Measurements from ENCODE around the gene TUT4.
"Not testable (repeated sequence)": the region's sequence is repeated elsewhere in the genome, so short reads cannot be mapped to it uniquely, and the experiment has no call there.

Gene TUT4, protein sequence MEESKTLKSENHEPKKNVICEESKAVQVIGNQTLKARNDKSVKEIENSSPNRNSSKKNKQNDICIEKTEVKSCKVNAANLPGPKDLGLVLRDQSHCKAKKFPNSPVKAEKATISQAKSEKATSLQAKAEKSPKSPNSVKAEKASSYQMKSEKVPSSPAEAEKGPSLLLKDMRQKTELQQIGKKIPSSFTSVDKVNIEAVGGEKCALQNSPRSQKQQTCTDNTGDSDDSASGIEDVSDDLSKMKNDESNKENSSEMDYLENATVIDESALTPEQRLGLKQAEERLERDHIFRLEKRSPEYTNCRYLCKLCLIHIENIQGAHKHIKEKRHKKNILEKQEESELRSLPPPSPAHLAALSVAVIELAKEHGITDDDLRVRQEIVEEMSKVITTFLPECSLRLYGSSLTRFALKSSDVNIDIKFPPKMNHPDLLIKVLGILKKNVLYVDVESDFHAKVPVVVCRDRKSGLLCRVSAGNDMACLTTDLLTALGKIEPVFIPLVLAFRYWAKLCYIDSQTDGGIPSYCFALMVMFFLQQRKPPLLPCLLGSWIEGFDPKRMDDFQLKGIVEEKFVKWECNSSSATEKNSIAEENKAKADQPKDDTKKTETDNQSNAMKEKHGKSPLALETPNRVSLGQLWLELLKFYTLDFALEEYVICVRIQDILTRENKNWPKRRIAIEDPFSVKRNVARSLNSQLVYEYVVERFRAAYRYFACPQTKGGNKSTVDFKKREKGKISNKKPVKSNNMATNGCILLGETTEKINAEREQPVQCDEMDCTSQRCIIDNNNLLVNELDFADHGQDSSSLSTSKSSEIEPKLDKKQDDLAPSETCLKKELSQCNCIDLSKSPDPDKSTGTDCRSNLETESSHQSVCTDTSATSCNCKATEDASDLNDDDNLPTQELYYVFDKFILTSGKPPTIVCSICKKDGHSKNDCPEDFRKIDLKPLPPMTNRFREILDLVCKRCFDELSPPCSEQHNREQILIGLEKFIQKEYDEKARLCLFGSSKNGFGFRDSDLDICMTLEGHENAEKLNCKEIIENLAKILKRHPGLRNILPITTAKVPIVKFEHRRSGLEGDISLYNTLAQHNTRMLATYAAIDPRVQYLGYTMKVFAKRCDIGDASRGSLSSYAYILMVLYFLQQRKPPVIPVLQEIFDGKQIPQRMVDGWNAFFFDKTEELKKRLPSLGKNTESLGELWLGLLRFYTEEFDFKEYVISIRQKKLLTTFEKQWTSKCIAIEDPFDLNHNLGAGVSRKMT (N-terminal part only)

DNA sequence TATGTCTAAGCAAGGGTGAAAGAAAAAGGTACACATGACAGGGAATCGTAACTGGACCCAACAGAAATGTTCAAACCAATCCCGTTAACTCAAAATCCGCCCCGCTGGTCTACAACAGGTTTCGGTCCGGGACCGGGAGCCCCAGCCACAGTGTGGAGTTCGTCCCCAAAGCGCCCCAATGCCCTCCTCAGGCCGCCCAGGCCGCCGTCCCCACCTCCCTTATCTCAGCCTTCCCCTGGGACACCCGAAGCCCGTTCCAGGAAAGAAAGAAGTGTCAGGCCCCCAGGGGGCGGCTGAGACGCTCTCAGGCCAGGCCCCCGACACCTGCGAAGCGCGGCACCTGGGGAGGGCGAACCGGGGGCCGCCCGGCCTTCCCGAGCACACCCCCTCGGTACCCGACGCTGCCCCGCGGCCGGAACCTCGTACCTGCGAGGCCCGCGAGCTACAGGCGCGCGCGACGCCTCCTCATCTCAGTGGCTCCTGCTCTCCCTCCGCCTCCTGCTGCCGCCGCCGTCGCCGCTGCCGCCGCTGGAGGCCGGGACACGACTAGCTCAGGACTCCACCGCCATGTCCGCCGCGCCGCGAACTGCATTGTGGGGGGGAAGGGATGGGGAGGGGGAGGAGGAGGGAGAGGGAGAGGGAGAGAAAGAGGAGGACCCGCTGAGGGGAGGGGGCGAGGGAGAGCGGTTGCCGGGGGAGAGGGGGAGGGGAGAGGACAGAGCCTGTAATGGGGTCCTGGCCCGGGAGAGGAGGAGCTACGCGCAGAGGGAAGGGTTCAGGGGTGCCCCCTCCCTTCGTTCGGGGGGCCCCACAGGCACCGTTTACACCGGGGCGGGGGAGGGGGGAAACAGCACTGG, at the start of gene TUT4:
Gene TUT4 (minus strand): TSS at position 588 of the 857 bp plus-strand sequence. CDS start 26,812 bp downstream, outside the sequence.
- DNase-seq = peak; percentile 82

DNA sequence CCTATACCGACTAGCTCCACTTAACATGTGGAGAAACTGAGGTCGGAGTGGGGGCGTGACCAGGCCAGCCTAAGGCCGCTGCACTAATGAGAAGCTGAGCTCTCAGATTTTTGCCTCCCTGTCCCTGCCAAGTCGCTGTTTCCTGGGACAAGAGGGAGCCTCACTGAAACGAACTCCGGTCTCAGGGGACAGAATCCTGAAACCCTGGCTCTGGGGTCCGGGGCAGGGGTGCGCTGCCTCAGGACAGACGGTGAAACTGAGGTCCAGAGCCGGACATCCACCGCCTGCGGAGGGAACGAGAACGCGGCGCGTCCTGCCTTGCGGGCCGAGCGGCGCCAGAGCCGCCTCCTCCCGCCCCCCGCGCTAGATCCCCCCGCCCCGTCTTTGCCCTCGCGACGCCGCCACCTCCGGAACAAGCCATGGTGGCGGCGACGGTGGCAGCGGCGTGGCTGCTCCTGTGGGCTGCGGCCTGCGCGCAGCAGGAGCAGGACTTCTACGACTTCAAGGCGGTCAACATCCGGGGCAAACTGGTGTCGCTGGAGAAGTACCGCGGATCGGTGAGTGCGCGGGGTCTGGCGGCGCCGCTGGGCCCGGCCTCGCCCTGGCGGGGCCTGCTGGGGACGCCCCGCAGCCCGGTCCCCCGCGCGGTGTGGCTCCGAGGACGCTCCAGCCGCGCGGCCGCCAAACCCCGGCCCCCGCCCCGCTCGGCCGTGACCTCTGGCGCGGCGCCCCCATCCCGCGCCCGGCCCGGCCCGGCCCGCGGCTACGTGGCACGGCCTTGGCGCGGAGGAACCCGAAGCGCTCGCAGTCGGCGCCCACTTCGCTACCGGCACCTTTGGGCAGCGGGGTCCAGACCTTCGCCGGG, 49.3 kb upstream of the TUT4 start, which contains the start of gene GPX7:
Gene GPX7 (plus strand): TSS at position 381 of the 865 bp plus-strand sequence. CDS start 39 bp downstream, at position 420.
- DNase-seq = peak; percentile 36

DNA sequence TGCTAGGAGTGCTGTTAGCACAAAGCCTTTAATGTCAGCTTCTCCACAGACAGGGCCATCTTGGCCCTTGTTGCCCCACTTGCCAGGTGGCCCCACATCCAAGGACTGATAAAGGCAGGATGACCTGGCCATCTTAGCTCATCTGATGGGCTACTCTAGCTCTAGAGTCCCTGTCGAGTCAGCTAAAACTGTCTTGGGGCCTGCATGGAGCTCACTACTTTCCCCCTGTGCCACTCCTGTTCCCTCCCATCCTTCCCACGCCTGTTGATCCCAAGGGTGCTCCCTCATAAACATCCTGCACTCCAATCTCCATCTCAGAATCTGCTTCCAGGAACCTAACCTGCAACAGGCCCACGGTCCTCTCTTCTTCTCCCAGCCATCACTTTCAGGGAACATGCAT, 48.6 kb upstream of the TUT4 start:
- no peak for DNase-seq

DNA sequence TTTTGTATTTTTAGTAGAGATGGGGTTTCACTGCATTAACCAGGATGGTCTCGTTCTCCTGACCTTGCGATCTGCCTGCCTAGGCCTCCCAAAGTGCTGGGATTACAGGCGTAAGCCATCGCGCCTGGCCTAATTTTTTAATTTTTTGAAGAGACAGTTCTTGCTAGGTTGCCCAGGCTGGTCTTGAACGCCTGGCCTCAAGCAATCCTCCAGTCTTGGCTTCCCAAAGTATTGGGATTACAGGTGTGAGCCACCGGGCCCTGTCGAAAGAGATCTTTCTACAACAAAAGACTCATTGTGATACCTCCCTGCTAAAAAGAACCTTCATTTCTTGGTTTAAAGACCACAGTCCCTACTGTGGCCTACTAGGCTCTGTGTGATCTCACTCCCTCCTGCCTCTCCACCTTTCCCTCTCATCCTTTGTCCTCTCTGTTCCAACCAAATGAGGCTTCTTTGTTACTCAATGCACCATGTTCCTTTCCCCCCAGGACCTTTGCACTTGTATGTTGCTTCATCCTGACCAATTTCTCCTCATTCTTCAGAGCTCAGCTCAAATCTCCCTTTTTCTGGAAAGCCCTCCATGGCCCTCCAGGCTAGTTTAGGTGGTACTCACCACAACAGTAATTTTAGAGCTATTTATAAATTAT, 47.8 kb upstream of the TUT4 start:
- no peak for DNase-seq

DNA sequence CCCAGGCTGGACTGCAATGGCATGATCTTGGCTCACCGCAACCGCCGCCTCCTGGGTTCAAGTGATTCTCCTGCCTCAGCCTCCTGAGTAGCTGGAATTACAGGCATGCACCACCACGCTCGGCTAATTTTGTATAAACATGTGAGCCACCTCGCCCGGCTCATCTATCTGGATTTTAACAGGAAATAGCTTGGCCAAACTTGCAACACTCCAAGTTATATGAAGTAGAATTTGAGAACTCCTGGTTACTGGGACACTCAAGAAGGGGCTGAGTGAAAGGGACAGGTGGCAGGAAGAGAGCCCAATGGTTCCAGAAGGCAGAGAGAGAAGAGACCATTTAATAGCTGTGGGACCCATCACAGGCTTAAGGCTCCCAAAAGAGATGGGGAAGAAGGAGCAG, 46.3 kb upstream of the TUT4 start:
- no peak for DNase-seq

DNA sequence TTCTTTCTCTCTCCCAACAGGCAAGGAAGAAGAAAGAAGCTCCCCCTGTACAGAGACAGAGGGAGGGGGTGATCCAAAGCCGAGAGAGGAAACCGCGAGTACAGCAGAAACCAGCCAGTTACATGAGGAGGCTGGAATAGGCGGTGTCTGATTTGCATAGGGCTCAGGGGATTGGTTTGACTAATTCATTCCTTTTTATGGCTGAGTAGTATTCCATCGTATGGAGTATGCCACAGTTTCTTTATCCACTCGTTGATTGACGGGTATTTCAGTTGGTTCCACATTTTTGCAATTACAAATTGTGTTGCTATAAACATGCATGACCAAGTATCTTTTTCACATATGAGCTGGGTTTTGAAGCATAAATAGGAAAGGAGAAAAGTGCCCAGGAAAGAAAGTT, 45.8 kb upstream of the TUT4 start:
- DNase-seq = no peak

DNA sequence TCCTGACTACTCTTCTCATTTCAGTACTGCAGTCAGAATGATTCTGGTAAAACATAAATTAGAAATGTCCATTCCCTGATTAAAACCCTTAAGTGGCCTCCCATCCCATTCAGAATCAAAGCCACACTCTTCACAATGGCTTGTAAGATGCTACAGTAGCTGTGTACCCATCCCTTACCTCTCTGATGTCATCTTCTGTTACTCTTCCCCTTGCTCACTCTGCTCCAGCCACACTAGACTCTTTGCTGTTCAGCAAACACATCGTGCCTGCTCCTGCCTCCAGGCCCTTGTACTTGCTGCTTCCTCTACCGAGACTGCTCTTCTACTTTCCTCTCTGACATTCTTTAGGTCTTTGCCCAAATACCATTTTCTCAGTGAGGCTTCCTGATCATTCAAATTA, 45.0 kb upstream of the TUT4 start:
- DNase-seq = no peak

DNA sequence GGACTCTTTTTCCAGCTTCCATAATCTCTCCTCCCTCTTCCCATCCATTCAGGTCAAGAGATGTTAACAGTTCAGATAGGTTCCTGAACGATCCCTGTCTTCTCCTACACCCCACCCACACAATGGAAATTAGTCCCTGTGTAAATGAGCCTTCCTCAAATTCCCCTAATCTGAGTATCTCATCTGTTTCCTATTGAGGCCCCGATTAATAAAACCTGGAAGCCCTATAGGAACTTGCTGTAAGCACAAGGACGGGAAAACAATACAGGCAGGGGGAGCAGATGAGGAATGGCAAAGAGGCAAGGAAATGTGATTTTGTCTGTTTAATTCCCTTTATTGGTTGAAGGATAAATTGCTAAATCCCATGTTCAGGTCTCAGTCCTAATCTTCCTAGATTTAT, 42.2 kb upstream of the TUT4 start:
- DNase-seq = no peak

DNA sequence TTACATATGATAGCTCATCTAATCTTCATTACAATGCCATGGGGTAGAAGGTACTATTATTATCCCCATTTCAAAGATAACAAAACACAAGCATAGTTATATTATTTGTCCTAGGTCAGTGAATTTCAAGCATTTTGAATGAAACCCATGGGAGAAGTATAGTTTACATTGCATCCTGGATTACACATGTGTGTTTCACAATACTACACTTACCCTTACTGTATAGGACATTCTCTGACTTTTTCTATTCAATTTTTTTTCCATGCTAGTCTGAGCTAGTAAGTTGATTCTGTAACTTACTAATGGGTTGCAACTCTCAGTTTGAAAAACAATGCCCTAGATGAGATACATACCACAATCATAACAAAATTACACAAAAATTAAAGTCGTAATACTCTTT, 40.6 kb upstream of the TUT4 start:
- no peak for DNase-seq

DNA sequence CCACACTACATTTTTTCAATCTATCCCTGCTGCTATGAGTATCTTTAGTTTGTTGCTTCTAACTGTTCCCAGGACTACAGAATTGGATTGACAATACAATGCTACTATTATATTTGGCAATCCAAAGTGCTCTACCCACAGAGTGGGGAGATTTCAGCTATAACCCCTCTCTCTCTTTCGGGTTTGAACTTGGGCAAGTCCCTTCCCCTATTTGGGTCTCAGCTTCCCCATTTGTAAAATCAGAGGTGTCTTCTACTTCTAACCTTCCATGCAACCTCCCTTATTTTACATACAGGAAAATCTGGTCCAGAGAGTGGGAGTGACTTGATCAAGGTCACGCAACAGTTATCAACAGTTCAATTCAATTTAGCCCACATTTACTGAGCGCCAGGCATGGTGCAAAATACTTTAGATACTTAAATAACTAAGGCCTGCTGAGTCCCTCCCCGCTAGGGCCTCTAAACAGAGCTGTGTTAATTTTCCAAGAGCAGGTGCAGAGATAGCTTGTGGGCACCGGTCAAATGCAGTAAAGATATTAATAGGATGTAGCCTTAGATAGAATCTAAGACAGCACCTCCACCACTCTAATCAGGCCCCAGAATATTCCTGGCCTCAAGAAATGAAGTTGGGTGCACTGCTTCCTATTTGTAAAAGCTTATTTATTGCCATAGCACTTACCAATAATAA, 39.9 kb upstream of the TUT4 start:
- no peak for DNase-seq

DNA sequence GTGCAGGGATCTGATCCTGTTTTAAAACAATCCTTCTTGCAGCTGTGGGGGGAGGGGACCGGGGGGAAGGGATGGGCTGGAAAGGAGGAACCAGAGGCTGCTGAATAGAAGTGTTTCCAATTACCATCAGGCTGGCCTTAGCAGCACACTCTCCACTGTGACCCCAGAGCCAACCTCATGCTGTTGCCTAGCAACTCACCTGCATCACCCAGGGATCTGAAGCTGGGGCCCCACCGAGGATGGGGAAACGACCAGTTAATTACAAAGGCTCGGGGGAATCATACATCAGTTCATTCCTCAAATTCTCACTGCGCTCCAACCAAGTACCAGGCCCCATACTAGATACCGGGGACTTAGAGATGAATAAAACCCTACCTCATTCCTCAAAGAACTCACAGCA, 37.4 kb upstream of the TUT4 start:
- DNase-seq = no peak

DNA sequence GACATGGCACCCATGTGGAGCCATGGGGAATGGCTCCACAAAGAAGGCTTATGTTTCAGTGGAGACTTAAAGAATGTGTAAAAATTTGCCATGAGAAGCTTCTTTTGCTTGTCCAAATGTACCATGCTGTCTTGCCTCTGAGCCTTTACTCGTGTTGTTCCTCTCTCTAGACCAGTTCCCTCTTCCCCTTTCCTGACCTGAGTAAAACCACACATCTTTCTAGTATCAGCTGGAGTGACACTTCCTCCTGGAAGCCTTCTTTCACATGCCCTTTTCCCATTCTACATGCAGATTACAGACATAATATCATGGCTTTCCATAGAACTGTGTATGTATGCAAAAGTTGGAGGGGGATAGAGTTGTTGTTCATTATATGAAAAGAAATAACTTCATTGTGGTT, 35.6 kb upstream of the TUT4 start:
- DNase-seq = no peak

DNA sequence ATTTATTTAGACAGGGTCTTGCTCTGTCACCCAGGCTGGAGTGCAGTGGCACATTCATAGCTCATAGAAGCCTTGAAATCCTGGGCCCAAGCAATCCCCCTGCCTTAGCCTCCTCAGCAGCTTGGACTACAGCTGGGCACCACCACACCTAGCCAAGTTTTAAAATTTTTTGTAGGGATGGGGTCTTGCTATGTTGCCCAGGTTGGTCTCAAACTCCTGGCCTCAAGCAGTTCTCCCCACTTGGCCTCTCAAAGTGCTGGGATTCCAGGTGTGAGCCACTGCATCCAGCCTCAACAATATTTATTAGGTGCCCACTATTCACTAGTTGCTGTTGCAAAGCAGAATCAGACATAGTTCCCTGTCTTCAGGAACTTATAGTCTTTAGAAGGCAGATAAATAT, 35.1 kb upstream of the TUT4 start:
- no peak for DNase-seq

DNA sequence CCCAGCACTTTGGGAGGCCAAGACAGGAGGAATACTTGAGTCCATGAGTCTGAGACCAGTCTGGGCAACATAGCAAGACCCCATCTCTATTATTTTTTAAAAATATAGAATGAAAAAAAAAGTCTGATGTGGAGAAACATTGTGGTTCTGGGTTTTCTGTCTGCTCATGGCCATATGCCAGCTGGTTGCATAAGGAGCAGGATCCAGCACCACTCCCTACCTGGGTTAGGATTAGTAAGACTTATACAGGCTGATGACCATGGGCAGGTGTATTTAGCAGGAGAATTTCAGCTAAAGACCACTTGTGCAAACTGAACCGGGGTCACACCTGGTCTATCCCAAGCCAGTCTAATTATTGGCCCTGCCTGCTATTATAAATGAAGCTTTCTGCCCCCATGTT, 32.6 kb upstream of the TUT4 start:
- DNase-seq = no peak

DNA sequence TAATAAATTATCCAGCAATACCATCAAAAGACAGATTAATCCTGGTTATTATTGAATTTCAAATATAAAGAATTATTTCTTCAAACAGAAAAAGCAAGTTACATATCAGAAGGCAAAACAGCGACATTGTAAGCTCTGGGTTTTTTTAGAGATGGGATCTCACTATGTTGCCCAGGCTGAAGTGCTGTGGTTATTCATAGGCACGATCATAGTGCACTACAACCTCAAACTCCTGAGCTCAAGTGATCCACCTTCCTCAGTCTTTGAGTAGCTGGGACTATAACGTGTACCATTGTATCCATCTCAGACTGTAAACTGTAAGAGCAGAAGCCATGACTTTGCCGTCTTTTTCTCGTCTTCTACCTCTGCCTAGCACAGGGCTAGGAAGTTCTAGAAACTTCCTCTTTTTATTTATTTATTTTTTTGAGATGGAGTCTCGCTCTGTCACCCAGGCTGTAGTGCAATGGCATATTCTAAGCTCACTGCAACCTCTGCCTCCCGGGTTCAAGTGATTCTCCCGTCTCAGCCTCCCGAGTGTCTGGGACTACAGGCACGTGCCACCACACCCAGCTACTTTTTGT, 29.3 kb upstream of the TUT4 start:
- no peak for DNase-seq

DNA sequence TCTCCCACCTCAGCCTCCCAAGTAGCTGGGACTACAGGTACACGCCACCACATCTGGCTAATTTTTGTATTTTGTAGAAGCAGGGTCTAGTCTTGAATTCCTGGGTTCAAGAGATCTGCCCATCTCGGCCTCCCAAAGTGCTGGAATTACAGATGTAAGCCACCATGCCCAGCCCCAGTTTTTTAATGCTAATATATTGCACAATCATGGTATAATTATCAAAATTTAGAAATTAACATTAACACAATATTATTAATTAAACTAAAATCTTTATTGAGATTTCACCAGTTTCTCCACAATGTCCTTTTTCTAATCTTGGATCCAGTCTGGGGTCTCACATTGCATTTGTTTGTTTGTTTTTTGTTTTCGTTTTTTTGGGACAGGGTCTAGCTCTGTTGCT, 27.4 kb upstream of the TUT4 start:
- DNase-seq = no peak

DNA sequence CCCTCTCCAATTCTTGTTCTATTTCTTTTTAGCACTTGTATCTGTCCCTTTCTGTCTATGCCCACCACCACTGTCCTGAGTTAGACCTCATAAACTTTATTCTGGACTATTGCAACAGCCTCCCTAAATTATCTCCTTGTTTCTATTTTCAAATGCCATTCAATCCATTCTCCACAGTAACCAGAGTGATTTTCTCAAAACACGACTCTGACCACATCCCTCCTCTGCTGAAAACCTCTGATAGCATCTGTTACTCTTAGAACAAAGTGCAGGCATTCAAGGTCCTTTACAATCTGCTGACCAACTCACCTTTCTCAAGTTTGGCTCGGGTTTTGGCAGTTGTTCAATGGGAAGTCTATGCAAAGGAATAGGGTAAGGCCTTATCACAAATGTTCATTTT, 26.5 kb upstream of the TUT4 start:
- DNase-seq = no peak

DNA sequence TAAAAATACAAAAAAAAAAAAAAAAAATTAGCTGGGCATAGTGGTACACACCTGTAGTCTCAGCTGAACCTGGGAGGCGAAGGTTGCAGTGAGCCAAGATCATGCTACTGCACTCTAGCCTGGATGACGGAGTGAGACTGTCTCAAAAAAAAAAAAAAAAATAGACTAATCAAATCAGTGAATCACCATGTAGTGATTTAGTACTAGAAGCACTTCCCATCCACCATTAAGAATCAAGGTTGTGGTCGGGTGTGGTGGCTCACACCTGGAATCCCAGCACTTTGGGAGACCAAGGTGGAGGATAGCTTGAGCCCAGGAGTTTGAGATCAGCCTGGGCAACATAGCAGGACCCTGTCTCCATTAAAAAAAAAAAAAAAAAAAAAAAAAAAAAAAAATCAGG, 25.2 kb upstream of the TUT4 start:
- not testable (repeated sequence) for DNase-seq

DNA sequence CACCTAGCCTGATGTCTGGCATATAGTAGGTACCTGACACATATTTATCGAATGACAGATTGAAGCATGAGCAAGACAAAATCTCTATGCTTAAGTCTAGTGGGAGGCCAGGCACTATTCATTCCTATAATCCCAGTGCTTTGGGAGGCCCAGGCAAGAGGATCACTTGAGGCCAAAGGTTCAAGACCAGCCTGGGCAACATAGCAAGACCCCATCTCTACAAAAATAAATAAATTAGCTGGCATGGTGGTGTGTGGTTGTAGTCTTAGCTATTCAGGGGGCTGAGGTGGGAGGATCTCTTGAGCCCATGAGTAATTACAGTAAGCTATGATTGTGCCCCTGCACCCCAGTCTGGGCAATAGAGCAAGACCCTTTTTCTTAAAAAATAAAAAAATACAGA, 23.2 kb upstream of the TUT4 start:
- no peak for DNase-seq

DNA sequence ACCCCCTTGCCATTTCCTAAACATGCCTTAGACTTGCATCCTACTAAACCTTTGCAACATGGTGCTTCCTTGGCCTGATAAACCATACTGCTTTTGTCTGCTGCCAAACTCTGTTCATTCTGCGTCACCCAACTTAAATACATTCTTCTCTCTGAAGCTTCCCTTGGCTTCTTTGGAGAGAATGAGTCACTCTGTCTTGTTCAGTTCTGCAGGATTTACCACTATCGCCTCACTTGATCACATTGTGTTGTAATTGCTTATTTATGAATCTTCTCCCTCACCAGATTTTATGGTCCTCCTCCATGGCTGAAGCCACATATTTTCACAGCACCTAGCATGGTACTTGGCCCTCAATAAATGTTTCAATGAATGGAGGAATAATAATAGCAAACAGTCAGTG, 21.7 kb upstream of the TUT4 start:
- DNase-seq = no peak
